IPS-NIHi11 (cell line): ENCODE results near the gene GIMAP7.
"Not testable (repeated sequence)": the region's sequence is repeated elsewhere in the genome, so short reads cannot be mapped to it uniquely, and the experiment has no call there.

ENCODE experiments used
- DNase-seq: peaks from one replicate; pipeline ENCODE4 v3.0.0; 2012; ENCODE audit warnings: mixed read lengths, low spot score

Gene GIMAP7

DNA sequence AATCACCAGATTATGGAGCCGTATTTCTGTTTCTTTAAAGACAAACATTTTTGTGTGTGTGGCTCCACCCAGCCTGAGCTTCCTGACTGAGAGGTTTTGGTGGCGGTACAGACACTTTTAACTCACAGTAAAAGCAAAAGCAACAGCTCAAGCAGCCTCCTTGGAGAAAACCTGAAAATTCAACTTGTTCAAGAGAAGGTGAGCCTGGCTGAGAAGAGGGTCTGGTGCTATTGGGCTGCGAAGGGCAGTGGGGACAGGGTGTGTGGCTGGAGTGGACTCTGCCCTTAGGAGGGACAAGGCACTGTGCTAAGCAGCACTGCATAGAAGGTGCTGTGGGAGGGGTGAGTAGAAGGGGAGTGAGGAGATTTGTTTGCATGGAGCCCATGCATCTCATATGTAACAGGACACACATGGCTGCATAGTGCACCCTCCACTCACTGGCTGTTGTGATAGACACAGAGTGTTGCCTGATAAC is at the start of gene GIMAP7:
Gene GIMAP7 (plus strand): TSS at position 125 of the 475 bp plus-strand sequence. CDS start 5,103 bp downstream, outside the sequence.
- no peak for DNase-seq

- no peak for DNase-seq
Observed at GRCh38 chr7:150464962-150465361, 49.7 kb upstream of the GIMAP7 start.

GRCh38 chr7:150465414-150465813 is 49.3 kb upstream of the GIMAP7 start:
- DNase-seq: no peak

DNA sequence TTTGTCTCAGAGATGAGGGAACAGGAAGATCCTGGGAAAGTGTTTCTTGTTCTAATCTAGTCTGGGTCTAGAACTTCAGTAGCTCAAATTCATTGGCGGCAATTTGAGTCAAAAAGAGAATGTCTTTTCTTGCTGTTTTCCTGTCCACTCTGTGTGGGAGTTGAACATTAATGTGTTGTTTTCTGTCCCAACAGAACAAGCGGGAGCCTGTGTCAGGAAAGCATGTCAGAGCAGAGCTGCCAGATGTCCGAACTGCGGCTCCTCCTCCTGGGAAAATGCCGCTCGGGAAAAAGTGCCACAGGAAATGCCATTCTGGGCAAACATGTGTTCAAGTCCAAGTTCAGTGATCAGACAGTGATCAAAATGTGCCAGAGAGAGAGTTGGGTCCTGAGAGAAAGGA is 48.2 kb upstream of the GIMAP7 start:
- DNase-seq: no peak

DNA sequence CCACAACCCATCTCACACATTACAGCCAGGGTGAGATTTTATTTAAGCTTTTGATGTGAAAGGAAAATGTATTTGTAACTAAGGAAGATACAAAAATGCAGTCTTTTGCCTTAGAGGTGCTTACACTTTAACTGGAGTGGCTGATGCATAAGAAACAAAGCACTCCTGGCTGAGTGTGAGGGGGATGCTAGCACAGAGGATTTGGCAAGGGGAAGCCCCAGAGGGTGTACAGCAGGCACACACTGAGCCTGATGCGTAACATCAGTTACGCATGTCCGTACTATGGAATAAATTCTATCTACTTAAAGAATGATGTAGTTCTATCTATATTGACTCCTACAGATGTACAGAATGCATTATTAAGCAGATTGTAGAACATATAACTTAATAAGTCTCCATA is 46.4 kb upstream of the GIMAP7 start:
- no peak for DNase-seq

DNA sequence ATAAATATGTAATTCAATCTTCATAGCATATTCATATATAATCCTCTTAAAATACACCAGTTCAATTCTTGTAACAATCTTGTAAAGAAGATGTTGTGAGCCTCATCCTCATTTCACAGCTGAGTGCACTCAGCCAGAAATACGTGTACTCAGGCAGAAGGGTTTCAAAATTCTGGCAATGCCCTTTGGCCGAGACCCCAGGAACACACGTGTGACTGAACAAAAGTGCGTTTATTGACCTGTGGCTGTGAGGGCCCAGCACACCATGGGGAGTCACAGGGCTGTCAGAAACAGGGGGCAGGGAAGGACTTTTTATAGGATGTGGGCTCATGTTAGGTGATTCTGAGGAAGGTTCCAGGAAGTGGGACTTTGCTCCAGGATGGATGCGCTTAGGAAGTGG is 42.8 kb upstream of the GIMAP7 start:
- no peak for DNase-seq

DNA sequence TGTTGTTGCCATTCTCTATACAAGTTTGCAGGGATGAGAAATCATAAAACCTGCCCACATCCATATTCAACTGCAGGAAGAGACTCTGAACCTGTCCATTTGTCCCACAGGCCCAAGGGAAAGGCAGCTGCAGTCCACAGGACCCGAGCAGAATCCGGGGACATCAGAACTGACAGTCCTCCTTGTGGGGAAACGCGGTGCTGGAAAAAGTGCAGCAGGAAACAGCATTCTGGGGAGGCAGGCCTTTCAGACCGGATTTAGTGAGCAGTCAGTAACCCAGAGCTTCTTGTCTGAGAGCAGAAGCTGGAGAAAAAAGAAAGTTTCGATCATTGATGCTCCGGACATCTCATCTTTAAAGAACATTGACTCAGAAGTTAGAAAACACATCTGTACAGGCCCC is 40.8 kb upstream of the GIMAP7 start:
- no peak for DNase-seq

DNA sequence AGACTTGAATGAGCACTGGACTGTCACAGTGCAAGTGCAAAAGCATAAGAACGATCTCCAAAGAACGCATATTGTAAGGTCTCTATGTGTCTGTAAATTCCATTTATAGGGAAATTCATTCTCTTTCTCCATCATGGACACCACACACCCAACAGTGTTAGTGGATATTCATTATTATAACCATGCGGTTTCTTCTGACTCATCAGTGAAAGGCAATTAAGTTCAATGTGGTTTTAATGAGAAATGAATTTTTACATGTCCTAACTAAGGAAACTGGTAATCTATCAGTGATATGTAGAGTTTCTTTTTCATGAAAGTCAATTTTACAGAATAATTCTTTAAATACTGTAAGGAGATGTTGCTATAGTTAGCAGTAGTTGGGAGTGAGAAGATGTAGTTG is 38.4 kb upstream of the GIMAP7 start:
- no peak for DNase-seq

GRCh38 chr7:150476819-150477631 is 37.6 kb upstream of the GIMAP7 start:
- no peak for DNase-seq

GRCh38 chr7:150479023-150479716 is 35.5 kb upstream of the GIMAP7 start:
- no peak for DNase-seq

GRCh38 chr7:150481186-150481920 is 33.3 kb upstream of the GIMAP7 start:
- DNase-seq: no peak

- no peak for DNase-seq
Observed at GRCh38 chr7:150481922-150482321, 32.8 kb upstream of the GIMAP7 start.

DNA sequence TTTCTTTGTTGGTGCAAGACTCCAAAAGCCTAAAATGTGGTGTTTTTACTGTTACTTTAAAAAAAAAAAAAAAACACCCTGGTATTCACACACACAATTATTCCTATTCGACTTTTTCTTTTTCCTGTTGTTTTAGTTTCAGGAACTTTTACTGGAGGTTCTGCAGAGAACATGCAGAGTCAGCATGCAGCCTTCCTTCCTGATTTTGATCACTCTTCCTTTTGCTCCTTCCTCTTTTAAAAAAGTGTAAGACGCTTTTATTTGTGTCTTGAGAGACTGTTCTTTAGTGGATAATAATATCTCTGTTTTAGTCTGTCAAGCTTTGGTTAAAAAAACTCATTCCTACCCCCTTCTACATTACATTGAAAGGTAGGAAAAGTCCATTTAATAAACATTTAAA is 31.2 kb upstream of the GIMAP7 start:
- DNase-seq: not testable (repeated sequence)

DNA sequence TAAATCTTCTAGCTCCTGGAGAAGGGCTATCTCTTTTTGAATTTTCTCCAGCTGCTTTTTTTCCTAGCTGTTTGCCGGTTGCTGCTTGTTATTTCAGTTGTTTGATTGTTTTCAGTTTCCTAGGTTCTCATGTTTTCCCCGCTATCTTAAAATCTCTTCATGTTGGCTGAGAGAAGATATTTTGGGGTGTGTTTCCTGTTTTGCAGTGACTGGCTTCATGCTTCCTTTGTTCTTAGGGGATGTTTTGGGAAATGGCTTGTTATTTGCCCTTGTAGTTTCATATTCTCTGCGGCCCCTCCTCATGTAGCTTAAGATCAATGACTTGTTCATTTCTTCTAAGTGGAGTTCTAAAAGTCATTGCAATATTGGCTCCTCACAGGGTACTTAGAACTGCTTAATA is 30.6 kb upstream of the GIMAP7 start:
- DNase-seq: not testable (repeated sequence)

- DNase-seq: no peak
Observed at GRCh38 chr7:150487625-150488024, 27.0 kb upstream of the GIMAP7 start.

DNA sequence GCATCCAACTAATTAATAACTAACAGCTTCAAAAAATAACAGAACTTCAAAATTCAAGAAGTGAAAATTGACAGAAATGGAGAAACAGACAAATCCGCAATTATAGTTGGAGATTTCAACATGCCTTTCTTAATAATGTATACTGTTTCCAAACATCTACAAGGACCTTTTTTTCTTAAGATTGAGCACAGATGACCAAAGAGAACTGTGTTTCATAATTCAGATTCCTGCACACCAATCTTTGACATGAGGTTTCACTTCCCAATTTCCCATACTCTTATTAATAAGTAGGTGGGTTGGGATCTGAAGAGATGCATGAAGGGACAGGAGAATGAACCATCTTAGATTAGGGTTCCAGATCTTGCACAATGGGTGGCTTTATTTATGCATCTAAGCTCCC is 24.9 kb upstream of the GIMAP7 start:
- DNase-seq: no peak

DNA sequence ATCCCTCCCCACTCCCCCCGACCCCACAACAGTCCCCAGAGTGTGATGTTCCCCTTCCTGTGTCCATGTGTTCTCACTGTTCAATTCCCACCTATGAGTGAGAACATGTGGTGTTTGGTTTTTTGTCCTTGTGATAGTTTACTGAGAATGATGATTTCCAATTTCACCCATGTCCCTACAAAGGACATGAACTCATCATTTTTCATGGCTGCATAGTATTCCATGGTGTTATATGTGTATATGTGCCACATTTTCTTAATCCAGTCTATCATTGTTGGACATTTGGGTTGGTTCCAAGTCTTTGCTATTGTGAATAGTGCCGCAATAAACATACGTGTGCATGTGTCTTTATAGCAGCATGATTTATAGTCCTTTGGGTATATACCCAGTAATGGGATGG is 21.2 kb upstream of the GIMAP7 start:
- not testable (repeated sequence) for DNase-seq

DNA sequence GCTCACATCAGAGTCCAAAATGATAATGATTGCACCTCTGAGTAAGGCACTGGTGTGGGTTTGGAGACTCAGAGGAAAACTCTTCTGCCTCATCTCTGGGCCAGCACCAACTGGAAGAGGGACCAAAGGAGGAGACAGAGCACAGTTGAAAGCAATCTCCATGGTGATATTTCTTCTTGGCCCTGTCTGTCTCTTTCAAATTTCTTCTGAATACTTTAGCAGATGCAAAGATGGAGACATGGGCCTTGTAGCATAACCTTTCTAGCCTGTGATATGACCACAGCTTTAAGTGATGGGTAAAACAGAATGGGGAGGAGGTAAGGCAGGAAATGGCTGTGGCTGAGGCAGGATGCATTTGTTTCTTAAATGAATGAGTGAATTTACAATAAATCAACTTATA is 12.2 kb upstream of the GIMAP7 start:
- DNase-seq: no peak

GRCh38 chr7:150503155-150503554 is 11.5 kb upstream of the GIMAP7 start:
- DNase-seq: no peak

DNA sequence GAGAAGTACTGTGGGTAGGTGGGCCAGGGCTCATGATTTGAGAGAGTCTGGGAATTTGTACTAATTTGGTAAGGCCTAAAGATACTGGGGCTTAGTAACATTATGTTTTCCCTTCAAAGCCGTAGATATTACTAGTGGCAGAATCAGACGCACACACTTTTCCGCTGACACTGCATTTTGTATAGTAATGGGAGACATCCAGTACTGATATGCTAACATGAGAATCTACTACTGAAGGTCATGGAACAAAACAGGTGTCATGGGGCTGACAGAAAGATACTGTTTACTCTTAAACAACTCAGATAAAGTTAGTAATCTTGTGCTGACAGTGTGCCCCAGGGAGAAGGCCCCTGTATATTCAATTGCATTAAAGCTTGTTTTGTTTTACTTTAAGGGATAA is 11.1 kb upstream of the GIMAP7 start:
- DNase-seq: no peak

GRCh38 chr7:150507947-150508602 is 6.6 kb upstream of the GIMAP7 start:
- no peak for DNase-seq

GRCh38 chr7:150511048-150511447 is 3.6 kb upstream of the GIMAP7 start:
- no peak for DNase-seq
